ENCODE measurements around the gene CFAP46.

GRCh38 chr10:132860532-132860931 lies 81.8 kb downstream of the CFAP46 start:
- TF ChIP-seq RARB (CRISPR knock-in tag; IDR thresholded peaks at IDR 0.05) (no peak), PATZ1 (CRISPR knock-in tag; IDR thresholded peaks at IDR 0.05; ENCODE audit: borderline replicate concordance) (no peak), OSR1 (CRISPR knock-in tag; IDR thresholded peaks at IDR 0.05) (no peak), ARNTL (CRISPR knock-in tag; IDR thresholded peaks at IDR 0.05; ENCODE audit: borderline replicate concordance, low read depth) (no peak), CREB5 (CRISPR knock-in tag; IDR thresholded peaks at IDR 0.05; ENCODE audit: low read depth) (no peak), TCF4 (CRISPR knock-in tag; IDR thresholded peaks at IDR 0.05; ENCODE audit: borderline replicate concordance) (no peak), ISL1 (CRISPR knock-in tag; IDR thresholded peaks at IDR 0.05) (no peak), ZNF8 (CRISPR knock-in tag; IDR thresholded peaks at IDR 0.05) (no peak), ZNF565 (CRISPR knock-in tag; conservative IDR thresholded peaks at IDR 0.05; ENCODE audit: low read depth) (no peak), PPARA (CRISPR knock-in tag; IDR thresholded peaks at IDR 0.05; ENCODE audit: borderline replicate concordance) (no peak), TOX (CRISPR knock-in tag; IDR thresholded peaks at IDR 0.05; ENCODE audit: borderline replicate concordance) (no peak), ZC3H10 (CRISPR knock-in tag; IDR thresholded peaks at IDR 0.05) (no peak)

Data from SK-N-SH treated with all-trans-retinoic acid at 6 μM for 48 hours (cell line).